Activated T-cell treated with anti-CD3 and anti-CD28 coated beads, Interleukin-2, amount 50 U/mL, for 24 hours (primary cell): ENCODE measurements around the gene SVOPL.

Source experiments
- DNase-seq: peaks from one replicate; pipeline ENCODE4 v3.0.0-alpha.2; 2020
- H3K27ac Mint-ChIP-seq: 2 replicates; pipeline ENCODE4 v1.8.0; 2020; ENCODE audit warnings: mild to moderate bottlenecking, mixed read lengths
- H3K27me3 Mint-ChIP-seq: 2 replicates; pipeline ENCODE4 v1.8.0; 2020; ENCODE audit warnings: mixed read lengths
- H3K36me3 Mint-ChIP-seq: 2 replicates; pipeline ENCODE4 v1.8.0; 2020; ENCODE audit warnings: low read depth, mixed read lengths
- H3K4me1 Mint-ChIP-seq: 2 replicates; pipeline ENCODE4 v1.8.0; 2020; ENCODE audit warnings: low read depth, mixed read lengths
- H3K4me3 Mint-ChIP-seq: 2 replicates; pipeline ENCODE4 v1.8.0; 2020; ENCODE audit warnings: mild to moderate bottlenecking, moderate library complexity, mixed read lengths
- H3K9me3 Mint-ChIP-seq: 2 replicates; pipeline ENCODE4 v1.8.0; 2020; ENCODE audit warnings: mixed read lengths

Gene SVOPL

DNA sequence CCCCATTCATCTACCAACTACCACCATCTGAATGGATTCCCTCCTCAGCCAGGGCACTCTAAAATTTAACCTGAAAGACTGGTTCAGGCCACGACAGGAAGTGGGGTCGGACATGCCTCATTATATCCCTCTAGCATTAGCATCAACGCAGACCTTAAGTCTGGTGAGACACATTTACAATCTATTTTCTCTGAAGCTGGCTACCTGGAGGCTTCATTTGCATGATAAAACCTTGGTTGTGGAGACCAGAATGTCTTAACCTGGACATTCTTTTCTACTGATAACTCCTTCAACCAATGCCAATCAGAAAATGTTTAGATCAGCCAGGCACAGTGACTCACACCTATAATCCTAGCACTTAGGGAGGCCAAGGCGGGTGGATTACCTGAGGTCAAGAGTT, 42.3 kb downstream of the SVOPL start:
- H3K9me3 Mint-ChIP-seq, result no peaks in the 10 kb centered on the region
- H3K27ac Mint-ChIP-seq, result no peak overlapping the region

DNA sequence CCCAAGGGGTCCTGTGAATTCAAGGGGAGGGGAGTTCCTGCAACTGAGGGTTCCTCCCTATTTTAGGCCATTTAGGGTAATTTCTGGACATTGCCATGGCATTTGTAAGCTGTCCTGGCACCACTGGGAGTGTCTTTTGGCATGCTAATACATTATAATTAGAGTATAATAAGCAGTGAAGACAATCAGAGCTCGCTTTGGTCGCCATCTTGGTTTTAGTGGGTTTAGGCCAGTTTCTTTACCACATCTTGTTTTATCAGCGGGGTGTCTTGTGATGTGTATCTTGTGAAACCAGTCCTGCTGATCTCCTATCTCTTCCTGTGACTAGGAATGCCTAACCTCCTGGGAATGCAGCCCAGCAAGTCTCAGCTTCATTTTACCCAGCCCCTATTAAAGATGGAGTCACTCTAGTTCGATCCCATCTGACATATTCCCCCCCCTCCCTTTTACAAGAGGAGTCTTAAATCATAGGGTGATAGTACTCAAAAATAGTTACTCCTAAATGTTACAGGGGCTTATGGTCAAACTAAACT, 43.2 kb downstream of the SVOPL start:
- H3K4me1 Mint-ChIP-seq, result no peaks in the 10 kb centered on the region
- no peak for DNase-seq

More for the DNA sequence above, 42.3 kb downstream of the SVOPL start:
- H3K27me3 Mint-ChIP-seq, result peaks cover 13% of the 10 kb centered on the region
- no peak for DNase-seq
- H3K4me1 Mint-ChIP-seq, result peaks cover 1% of the 10 kb centered on the region
- no peaks in the 10 kb centered on the region for H3K36me3 Mint-ChIP-seq
- H3K4me3 Mint-ChIP-seq, result no peak overlapping the region

DNA sequence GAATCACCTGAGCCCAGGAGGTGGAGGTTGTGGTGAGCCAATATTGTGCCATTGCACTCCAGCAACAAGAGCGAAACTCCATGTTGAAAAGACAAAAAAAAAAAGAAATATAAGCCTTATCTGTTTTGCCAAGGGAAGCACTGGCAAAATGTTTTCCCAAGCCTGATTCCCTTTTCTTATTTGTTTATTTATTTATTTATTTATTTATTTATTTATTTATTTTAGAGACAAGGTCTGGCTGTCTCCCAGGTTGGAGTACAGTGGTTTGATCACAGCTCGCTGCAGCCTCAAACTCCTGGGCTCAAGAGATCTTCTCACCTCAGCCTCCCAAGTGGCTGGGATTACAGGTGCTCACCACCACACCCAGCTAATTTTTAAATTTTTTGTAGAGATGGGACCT, 44.2 kb downstream of the SVOPL start:
- Mint-ChIP-seq H3K27me3 (no peaks in the 10 kb centered on the region), H3K36me3 (no peaks in the 10 kb centered on the region), H3K4me1 (no peaks in the 10 kb centered on the region), H3K4me3 (no peak overlapping the region), H3K27ac (no peak overlapping the region), H3K9me3 (no peaks in the 10 kb centered on the region)
- DNase-seq, result no peak

More for the DNA sequence above, 43.2 kb downstream of the SVOPL start:
- Mint-ChIP-seq H3K9me3 (no peaks in the 10 kb centered on the region), H3K27me3 (peaks cover 5% of the 10 kb centered on the region), H3K27ac (no peak overlapping the region), H3K4me3 (no peak overlapping the region), H3K36me3 (no peaks in the 10 kb centered on the region)

DNA sequence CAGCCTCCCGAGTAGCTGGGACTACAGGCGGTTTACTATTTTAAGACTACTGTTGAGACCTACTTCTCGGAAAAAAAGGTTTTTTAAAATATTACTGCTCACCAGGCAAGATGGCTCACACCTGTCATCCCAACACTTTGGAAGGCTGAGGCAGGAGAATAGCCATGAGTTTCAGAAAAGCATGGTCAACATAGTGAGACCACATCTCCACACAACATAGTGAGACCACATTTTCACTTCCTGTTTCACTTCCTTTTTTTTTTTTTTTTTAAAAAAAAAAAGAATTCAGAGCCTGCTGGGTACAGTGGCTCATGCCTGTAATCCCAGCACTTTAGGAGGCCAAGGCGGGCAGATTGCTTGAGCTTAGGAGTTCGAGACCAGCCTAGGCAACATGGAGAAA, 46.5 kb downstream of the SVOPL start:
- H3K27ac Mint-ChIP-seq, result no peak overlapping the region
- H3K36me3 Mint-ChIP-seq, result no peaks in the 10 kb centered on the region
- DNase-seq, result no peak
- H3K9me3 Mint-ChIP-seq, result no peaks in the 10 kb centered on the region
- no peaks in the 10 kb centered on the region for H3K27me3 Mint-ChIP-seq
- no peak overlapping the region for H3K4me3 Mint-ChIP-seq
- no peaks in the 10 kb centered on the region for H3K4me1 Mint-ChIP-seq

DNA sequence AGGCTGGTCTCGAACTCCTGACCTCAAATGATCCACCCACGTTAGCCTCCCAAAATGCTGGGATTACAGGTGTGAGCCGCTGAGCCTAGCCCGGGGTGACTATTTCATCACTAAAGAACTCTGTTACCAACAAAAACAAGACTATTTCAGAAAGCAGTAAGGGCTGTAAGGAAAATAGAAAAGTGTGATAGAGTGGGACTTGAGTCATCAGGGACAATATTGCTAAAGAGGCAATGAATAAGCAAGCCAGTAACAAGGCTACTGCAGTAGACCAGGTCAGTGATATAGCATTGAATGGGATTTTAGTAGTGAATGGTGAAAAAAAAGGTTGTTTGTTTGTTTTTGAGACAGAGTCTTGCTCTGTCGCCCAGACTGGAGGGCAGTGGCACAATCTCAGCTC, 51.7 kb downstream of the SVOPL start:
- no peaks in the 10 kb centered on the region for H3K36me3 Mint-ChIP-seq
- H3K4me1 Mint-ChIP-seq, result no peaks in the 10 kb centered on the region
- H3K27ac Mint-ChIP-seq, result no peak overlapping the region
- no peak overlapping the region for H3K4me3 Mint-ChIP-seq
- DNase-seq, result no peak
- no peaks in the 10 kb centered on the region for H3K9me3 Mint-ChIP-seq
- no peaks in the 10 kb centered on the region for H3K27me3 Mint-ChIP-seq

DNA sequence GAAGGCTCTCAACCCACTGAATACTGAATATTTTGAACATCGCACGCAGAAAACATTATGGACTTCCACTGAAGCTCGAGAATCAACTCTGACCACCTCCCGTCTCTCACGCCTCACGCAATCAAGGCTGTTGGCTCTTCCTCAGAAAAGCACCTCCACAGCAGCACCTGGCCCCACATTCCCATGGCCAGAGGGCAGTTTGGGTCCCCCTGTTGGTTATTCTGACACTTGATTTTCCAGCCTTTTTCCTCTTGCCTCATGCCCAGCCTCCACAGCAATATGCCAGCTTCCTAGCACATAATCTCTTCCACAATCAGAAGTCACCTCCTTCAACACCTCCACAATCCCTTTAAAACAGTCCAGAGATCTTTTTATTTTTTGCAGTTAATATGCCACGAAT, 55.9 kb downstream of the SVOPL start:
- no peak overlapping the region for H3K27ac Mint-ChIP-seq
- no peak for DNase-seq
- H3K36me3 Mint-ChIP-seq, result no peaks in the 10 kb centered on the region
- no peaks in the 10 kb centered on the region for H3K9me3 Mint-ChIP-seq
- no peaks in the 10 kb centered on the region for H3K4me1 Mint-ChIP-seq
- H3K27me3 Mint-ChIP-seq, result no peaks in the 10 kb centered on the region
- H3K4me3 Mint-ChIP-seq, result no peak overlapping the region

DNA sequence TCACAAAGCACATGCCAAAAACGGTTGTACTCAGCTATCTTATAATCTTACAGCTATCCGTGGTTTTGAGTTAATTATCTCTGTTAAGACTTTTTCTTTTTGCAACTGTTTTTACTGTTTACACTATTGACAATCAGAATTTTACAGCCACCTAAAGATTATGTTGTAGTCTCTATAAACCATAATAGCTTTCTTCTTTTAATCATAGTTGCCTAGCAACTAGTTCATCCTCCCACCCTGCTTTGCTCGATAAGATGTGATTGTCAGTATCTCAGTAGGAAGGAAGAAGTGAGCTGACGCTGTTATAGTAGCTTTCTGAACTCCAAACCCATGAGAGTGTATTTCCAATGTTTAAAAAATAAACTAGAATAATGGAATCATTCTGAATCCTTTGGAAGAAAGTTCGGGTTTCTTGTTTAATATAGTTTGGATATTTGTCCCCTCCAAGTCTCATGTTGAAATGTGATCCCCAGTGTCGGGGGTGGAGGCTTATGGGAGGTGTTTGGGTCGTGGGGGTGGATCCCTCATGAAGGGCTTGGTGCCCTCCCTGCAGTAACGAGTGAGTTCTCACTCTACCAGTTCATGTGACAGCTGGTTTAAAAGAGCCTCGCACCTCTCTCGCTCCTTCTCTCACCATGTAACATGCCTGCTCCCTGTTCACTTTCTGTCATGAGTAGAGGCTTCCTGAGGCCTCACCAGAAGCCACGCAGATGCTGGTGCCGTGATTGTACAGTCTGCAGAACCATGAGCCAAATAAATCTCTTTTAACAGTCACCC, 68.1 kb downstream of the SVOPL start:
- H3K4me3 Mint-ChIP-seq, result no peak overlapping the region
- H3K36me3 Mint-ChIP-seq, result no peaks in the 10 kb centered on the region
- H3K27ac Mint-ChIP-seq, result no peak overlapping the region
- H3K27me3 Mint-ChIP-seq, result peaks cover 3% of the 10 kb centered on the region
- no peak for DNase-seq
- H3K4me1 Mint-ChIP-seq, result peaks cover 13% of the 10 kb centered on the region
- H3K9me3 Mint-ChIP-seq, result no peaks in the 10 kb centered on the region

DNA sequence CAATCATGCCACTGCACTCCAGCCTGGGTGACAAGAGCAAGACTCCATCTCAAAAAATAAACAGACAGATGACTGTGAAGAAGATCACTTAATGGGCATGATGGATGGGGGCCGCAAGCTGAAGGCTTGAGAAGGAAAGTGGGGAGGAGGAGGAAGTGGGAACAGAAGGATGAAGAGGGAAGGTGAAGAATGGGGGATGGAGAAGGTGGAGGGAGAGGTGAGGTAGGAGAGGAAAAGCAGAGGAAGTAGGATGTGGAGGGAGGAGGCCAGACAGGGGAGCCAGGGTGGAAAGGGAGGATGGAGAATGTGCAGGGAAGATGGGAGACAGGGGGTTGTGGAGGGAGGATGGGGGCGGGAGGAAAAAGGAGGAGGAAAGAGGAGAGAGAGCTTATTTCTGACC, 68.8 kb downstream of the SVOPL start:
- Mint-ChIP-seq H3K27ac (no peak overlapping the region), H3K4me1 (peaks cover 13% of the 10 kb centered on the region), H3K27me3 (peaks cover 3% of the 10 kb centered on the region), H3K4me3 (no peak overlapping the region), H3K9me3 (no peaks in the 10 kb centered on the region), H3K36me3 (no peaks in the 10 kb centered on the region)
- DNase-seq, result no peak

DNA sequence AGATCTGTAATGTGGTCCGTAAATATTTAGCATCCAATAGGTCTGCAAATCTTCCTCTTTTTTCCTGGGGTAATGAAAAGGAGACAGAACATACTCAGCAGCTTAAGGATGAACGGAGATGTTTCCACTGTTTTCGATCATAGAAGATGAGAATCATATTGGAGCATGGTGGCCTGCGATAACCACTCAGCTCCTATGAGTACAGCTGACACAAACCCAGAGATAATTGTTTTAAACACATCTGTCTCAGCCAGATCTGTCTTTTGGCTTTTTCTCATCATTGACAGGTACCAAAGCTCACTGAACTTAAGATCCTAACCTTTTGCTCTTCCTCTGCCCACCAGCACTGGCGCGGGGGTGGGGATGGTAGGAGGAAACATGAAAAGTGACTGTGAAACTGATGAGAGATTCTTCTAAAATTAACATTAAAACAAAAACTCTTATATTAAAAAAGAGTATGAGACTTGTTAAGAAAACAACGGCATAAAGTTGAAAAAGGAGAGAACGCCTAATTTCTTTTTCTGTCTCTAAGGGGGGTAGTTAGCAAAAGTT, 71.0 kb downstream of the SVOPL start:
- H3K4me3 Mint-ChIP-seq, result no peak overlapping the region
- no peaks in the 10 kb centered on the region for H3K9me3 Mint-ChIP-seq
- no peaks in the 10 kb centered on the region for H3K36me3 Mint-ChIP-seq
- peaks cover 3% of the 10 kb centered on the region for H3K27me3 Mint-ChIP-seq
- peaks cover 30% of the 10 kb centered on the region for H3K4me1 Mint-ChIP-seq
- H3K27ac Mint-ChIP-seq, result no peak overlapping the region
- DNase-seq, result no peak

DNA sequence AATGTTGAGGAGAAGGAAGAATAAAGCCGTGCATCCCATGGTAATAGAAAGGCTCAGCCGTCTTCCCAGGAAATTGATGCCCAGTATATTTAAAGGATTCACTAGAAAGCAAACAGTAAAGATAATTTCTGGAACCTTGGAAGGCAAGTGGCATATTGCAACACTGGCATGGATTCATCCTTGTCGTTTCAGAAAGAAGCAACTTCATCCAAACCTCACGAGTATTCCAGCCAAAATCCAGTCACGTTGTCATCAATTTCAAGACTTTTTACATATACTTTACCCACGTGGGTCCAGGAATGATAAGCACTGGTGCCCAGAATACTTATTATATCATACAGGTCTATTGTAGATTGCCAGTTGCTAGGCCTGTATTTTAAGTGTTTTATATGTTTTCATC, 73.8 kb downstream of the SVOPL start:
- Mint-ChIP-seq H3K9me3 (no peaks in the 10 kb centered on the region), H3K4me1 (peaks cover 41% of the 10 kb centered on the region), H3K27ac (no peak overlapping the region), H3K27me3 (no peaks in the 10 kb centered on the region), H3K36me3 (no peaks in the 10 kb centered on the region), H3K4me3 (no peak overlapping the region)
- DNase-seq, result no peak

DNA sequence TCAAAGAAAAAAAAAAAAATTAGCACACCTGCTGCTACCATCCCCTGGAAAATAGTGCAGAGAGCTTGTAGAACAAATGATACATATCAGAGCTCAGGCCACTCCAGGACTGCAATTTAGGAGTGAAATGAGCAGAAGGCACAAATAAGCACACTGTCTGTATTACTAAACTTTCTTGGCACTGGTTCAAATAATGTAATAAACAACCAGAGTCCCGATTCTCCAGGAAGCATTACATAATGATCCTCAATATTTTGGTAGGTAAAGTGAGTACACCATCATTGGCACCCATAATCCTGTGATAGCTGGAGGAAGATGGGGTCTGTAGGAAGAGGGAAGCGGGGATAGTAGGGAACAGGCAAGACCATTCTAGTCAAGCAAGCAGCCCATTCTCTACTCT, 74.3 kb downstream of the SVOPL start:
- no peak overlapping the region for H3K4me3 Mint-ChIP-seq
- H3K27ac Mint-ChIP-seq, result no peak overlapping the region
- H3K27me3 Mint-ChIP-seq, result no peaks in the 10 kb centered on the region
- no peaks in the 10 kb centered on the region for H3K9me3 Mint-ChIP-seq
- H3K4me1 Mint-ChIP-seq, result peaks cover 41% of the 10 kb centered on the region
- DNase-seq, result no peak
- H3K36me3 Mint-ChIP-seq, result no peaks in the 10 kb centered on the region

DNA sequence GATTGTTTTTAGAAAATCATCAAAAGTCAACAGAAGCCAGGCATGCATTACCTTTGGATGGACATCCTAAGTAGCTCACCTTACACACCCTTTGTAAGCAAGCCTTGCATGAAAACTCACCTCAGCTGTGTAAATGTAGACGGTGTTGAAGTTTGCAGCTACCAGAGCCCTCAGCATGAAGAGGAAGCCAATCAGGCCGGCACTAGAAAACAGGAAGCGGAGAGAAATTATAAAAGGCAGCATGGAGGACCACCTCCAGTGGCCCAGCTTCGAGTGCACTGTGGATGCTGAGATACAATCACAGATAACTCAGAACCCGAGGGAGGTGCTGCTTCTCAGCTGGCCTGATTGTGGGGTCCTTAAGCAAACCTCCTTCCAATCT, 75.3 kb downstream of the SVOPL start:
- DNase-seq, result no peak
- H3K4me1 Mint-ChIP-seq, result peaks cover 39% of the 10 kb centered on the region
- no peaks in the 10 kb centered on the region for H3K36me3 Mint-ChIP-seq
- H3K27me3 Mint-ChIP-seq, result no peaks in the 10 kb centered on the region
- H3K9me3 Mint-ChIP-seq, result no peaks in the 10 kb centered on the region
- peak overlapping the region; percentile 44 for H3K27ac Mint-ChIP-seq
- no peak overlapping the region for H3K4me3 Mint-ChIP-seq

DNA sequence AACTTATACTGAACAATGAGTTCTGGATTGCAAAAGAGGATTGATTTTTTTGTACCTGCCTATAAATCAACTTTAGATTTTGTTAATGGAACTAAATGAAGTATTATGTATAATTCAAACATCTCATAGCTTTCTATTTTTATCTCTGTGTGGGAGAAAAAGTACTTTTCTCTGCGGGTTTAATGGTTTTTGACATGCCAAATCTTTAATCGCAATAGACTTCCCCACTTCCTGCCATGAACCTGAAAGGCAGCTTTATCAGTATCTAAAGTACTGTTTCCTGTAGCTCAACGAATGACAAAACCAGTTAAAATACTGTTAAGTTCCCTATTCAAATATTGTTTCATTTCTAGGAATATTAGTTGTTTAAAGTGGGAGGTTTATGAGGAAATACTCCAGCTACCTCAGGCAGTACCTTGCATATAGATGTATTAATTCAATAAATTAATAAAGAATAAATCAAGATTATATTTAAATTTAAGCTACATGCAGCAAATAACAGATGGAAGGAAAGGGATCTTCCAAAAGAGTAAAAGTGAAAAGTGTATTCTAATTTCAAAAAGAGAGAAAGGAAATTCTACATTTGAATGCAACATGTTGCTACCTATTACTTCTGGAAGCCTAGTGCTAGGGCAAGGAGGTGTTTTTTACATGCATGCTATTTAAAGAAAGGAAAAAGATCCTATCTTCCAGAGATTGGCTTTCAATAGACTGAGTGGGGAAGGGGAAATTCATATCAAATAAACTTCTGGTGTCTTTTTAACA, 75.9 kb downstream of the SVOPL start:
- peak overlapping the region; percentile 44 for H3K27ac Mint-ChIP-seq
- no peaks in the 10 kb centered on the region for H3K36me3 Mint-ChIP-seq
- no peak for DNase-seq
- no peaks in the 10 kb centered on the region for H3K27me3 Mint-ChIP-seq
- H3K4me3 Mint-ChIP-seq, result no peak overlapping the region
- peaks cover 39% of the 10 kb centered on the region for H3K4me1 Mint-ChIP-seq
- H3K9me3 Mint-ChIP-seq, result no peaks in the 10 kb centered on the region

DNA sequence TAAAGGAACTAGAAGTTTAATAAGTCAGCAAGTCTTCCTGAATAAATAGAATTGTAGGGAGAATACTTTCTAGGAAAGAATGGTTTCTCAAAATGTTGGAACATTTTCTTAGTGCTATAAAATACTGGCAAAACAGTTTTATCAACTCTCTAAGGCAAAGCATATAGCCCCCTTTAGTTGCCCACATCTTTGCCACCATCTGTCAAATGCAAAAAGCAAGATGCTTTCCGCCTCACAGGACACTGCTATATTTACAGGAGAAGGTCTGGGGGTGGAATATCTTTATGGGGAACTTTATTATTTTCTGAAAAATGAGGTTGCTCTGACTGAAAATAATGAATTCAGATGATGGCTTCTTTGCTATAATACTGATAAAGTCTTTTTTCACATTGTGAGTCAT, 78.3 kb downstream of the SVOPL start:
- H3K27ac Mint-ChIP-seq, result no peak overlapping the region
- no peak for DNase-seq
- H3K4me1 Mint-ChIP-seq, result peaks cover 29% of the 10 kb centered on the region
- H3K36me3 Mint-ChIP-seq, result no peaks in the 10 kb centered on the region
- H3K9me3 Mint-ChIP-seq, result no peaks in the 10 kb centered on the region
- H3K4me3 Mint-ChIP-seq, result no peak overlapping the region
- no peaks in the 10 kb centered on the region for H3K27me3 Mint-ChIP-seq

DNA sequence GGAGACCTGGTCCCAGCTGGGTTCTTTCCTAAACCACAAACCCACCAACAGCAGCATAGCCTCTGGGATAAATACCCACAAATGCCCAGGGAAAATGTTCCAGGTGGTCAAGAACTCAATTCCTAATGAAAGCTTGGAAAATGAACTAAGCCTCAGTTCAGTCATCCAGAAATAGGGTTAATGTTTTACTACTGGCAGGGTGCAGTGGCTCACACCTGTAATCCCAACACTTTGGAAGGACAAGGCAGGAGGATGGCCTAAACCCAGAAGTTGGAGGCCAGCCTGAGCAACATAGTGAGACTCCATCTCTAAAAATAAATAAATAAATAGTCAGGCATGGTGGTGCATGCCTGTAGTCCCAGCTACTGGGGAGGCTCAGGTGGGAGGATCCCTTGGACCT, 82.2 kb downstream of the SVOPL start:
- no peak overlapping the region for H3K27ac Mint-ChIP-seq
- H3K27me3 Mint-ChIP-seq, result no peaks in the 10 kb centered on the region
- H3K36me3 Mint-ChIP-seq, result no peaks in the 10 kb centered on the region
- no peaks in the 10 kb centered on the region for H3K4me1 Mint-ChIP-seq
- no peak overlapping the region for H3K4me3 Mint-ChIP-seq
- H3K9me3 Mint-ChIP-seq, result no peaks in the 10 kb centered on the region
- DNase-seq, result no peak
